Nephron (organoid): ENCODE results near the gene MAS1L.

Experiments
- H3K27ac Mint-ChIP-seq, 3 experiments: 2 replicates each; pipeline ENCODE4 v1.8.0; 2020; ENCODE audit warnings: mixed read lengths in 3 of 3, mild to moderate bottlenecking in 2 of 3, moderate library complexity in 1 of 3
- H3K27me3 Mint-ChIP-seq: 2 replicates; pipeline ENCODE4 v1.8.0; 2021; ENCODE audit warnings: low read depth, mild to moderate bottlenecking, moderate library complexity, mixed read lengths
- H3K36me3 Mint-ChIP-seq: 2 replicates; pipeline ENCODE4 v1.8.0; 2020; ENCODE audit warnings: low read depth, mixed read lengths
- H3K4me1 Mint-ChIP-seq: 2 replicates; pipeline ENCODE4 v1.8.0; 2020; ENCODE audit warnings: mixed read lengths
- H3K4me3 Mint-ChIP-seq, 3 experiments: 2 replicates each; pipeline ENCODE4 v1.8.0; 2020; ENCODE audit warnings: mild to moderate bottlenecking in 3 of 3, mixed read lengths in 3 of 3, moderate library complexity in 2 of 3
- H3K9me3 Mint-ChIP-seq: 2 replicates; pipeline ENCODE4 v1.8.0; 2020; ENCODE audit warnings: mixed read lengths
- TF ChIP-seq, protein P1 (sequence below), 3 experiments: fragments of 200-600 bp; sonication (generic); IDR thresholded peaks; one replicate each; pipeline ENCODE4 v1.5.0; 2021; ENCODE audit warnings: antibody characterized with exemption in 3 of 3; ENCODE audit not compliant: unreplicated experiment in 3 of 3

MAS1L gene

DNA sequence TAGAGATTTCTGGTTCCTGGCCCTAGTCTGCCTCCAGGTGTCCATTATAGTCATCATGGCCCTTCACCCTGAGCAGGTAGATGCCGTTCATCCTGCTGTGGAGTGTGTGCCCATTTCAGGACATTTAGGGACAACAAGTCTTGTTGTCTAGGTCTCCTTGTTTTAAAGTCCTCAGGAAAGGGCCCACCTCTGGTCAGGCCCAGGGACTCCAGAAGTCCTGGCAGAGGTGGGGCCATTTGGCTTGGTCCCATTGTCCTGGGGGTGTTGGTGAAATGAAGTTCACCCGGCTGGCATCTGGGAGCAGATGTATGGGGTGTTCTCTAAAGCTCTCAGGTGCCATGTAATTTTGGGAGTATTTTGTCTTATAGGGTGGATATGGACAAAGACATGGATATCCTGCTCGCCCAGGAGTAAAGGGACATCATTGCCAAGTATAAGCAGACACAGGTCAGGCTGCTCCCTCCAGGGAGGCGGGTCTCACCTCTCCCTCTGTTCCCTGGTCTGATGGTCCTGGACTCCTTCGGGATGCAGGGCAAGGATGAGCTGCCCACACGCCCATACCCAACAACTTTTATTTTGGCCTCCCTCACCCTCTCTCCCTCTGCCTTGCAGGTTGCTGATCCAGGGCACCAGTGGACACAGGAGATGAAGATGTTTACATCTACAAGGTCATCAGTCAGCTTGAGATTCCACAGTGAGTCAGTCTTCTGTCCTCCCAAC, 31.7 kb upstream of the MAS1L start:
- H3K27ac Mint-ChIP-seq = no peak overlapping the region
- H3K36me3 Mint-ChIP-seq = no peaks in the 10 kb centered on the region
- no peak overlapping the region for H3K4me3 Mint-ChIP-seq
- peaks cover 5% of the 10 kb centered on the region for H3K27me3 Mint-ChIP-seq
- TF ChIP-seq, protein P1, sequence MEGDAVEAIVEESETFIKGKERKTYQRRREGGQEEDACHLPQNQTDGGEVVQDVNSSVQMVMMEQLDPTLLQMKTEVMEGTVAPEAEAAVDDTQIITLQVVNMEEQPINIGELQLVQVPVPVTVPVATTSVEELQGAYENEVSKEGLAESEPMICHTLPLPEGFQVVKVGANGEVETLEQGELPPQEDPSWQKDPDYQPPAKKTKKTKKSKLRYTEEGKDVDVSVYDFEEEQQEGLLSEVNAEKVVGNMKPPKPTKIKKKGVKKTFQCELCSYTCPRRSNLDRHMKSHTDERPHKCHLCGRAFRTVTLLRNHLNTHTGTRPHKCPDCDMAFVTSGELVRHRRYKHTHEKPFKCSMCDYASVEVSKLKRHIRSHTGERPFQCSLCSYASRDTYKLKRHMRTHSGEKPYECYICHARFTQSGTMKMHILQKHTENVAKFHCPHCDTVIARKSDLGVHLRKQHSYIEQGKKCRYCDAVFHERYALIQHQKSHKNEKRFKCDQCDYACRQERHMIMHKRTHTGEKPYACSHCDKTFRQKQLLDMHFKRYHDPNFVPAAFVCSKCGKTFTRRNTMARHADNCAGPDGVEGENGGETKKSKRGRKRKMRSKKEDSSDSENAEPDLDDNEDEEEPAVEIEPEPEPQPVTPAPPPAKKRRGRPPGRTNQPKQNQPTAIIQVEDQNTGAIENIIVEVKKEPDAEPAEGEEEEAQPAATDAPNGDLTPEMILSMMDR (IDR thresholded peaks at IDR 0.05; ENCODE audit: unreplicated experiment in 3 of 3) = no peak
- no peaks in the 10 kb centered on the region for H3K4me1 Mint-ChIP-seq
- peaks cover 14% of the 10 kb centered on the region for H3K9me3 Mint-ChIP-seq

DNA sequence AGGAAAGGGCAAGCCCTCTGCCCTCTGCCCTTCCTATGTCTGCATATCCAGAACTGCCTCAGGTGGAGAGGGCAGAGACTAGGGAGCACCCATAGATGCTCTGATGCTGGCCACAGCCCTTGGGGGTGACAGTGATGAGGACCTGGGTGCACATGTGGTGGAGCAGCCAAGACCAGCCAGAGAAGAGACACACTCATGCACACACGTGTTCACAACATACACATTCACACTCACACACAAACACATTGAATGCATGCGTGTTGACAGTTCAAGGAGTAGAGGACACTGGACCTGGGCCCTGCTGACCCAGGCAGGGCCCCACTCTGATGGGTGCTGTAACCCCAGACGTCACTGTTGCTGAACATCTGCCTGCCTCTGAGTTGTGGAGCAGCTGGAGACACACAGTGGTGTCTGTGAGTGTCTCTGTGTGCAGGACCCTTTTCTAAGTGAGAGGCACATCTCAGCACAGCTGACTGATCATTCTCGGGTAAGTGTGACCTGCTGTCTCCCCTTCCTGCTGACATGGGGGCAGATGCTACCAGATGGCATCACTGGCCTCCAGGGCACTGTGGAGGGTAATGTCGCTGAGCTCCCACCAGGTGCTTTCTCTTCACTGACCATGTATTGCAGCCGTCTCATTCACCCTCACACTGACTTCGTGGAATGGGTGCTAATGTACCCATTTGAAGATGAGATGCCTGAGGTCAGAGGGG, 30.1 kb upstream of the MAS1L start:
- TF ChIP-seq, protein P1 (IDR thresholded peaks at IDR 0.05; ENCODE audit: unreplicated experiment in 3 of 3) = no peak
- Mint-ChIP-seq H3K27me3 (peaks cover 5% of the 10 kb centered on the region), H3K4me3 (no peak overlapping the region), H3K36me3 (no peaks in the 10 kb centered on the region), H3K9me3 (peaks cover 13% of the 10 kb centered on the region), H3K27ac (no peak overlapping the region), H3K4me1 (no peaks in the 10 kb centered on the region)

DNA sequence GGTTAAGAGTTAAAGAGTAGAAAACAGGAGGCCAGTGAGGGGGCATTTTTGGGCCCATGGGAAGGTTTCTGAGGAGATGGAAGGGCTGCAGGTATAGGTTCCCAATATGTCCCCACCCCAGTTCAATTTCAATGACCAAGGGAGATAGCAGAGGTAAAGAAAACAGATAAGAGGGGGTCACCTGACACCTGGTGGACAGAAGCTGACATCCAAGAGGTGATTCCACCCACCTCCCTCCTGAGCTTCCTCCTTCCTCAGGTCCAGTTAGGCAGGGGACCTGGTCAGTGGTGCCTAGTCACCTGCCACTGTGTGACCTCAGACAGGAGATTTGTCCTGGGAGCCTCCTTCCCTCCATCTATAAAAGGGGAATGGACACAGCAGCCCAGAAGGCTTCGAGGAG, 29.5 kb upstream of the MAS1L start:
- peaks cover 5% of the 10 kb centered on the region for H3K27me3 Mint-ChIP-seq
- H3K9me3 Mint-ChIP-seq = peaks cover 11% of the 10 kb centered on the region
- H3K27ac Mint-ChIP-seq = no peak overlapping the region
- TF ChIP-seq, protein P1 (IDR thresholded peaks at IDR 0.05; ENCODE audit: unreplicated experiment in 3 of 3) = no peak
- H3K4me3 Mint-ChIP-seq = no peak overlapping the region
- no peaks in the 10 kb centered on the region for H3K4me1 Mint-ChIP-seq
- no peaks in the 10 kb centered on the region for H3K36me3 Mint-ChIP-seq

GRCh38 chr6:29516108-29516507, 28.4 kb upstream of the MAS1L start:
- H3K27ac Mint-ChIP-seq = no peak overlapping the region
- peaks cover 5% of the 10 kb centered on the region for H3K27me3 Mint-ChIP-seq
- TF ChIP-seq, protein P1 (IDR thresholded peaks at IDR 0.05; ENCODE audit: unreplicated experiment in 3 of 3) = no peak
- no peaks in the 10 kb centered on the region for H3K36me3 Mint-ChIP-seq
- H3K9me3 Mint-ChIP-seq = peaks cover 11% of the 10 kb centered on the region
- H3K4me1 Mint-ChIP-seq = no peaks in the 10 kb centered on the region
- no peak overlapping the region for H3K4me3 Mint-ChIP-seq

DNA sequence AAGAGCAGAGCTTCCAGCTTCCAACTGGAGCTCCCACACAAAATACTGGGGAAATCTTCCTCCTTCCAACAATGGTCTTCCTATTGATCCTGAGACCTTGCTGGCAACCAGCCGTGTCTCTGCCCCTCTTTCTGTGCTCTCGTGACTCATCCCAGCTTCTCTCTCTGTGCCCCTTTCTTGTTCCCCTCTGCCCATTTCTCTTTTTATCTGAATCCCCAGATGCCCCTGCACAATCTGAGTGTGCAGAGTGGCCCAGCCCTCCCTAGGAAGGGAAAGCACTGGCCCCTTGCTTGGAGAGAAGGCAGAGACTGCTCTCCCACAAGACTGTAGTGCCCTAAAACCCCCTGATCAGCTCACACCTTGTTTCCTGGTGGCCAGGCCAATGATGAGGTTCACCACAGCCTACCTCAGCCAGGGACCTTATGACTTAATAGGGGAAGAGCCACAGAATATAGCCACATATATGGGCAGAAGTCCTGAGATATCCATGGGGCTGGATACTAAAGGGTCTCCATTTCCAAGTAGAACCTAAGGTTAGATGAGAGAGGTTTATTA, 23.1 kb upstream of the MAS1L start:
- Mint-ChIP-seq H3K4me3 (no peak overlapping the region), H3K9me3 (peaks cover 5% of the 10 kb centered on the region), H3K27ac (no peak overlapping the region), H3K4me1 (no peaks in the 10 kb centered on the region), H3K36me3 (no peaks in the 10 kb centered on the region), H3K27me3 (peaks cover 6% of the 10 kb centered on the region)
- TF ChIP-seq, protein P1 (IDR thresholded peaks at IDR 0.05; ENCODE audit: unreplicated experiment in 3 of 3) = no peak
